H1 (cell line): ENCODE measurements around the gene ZIC1. TPM values are rescaled to one million over a fixed set of nuclear protein-coding genes. Genes with fewer than 3 reads are reported as not detected.

ENCODE experiments used
- BRCA1 ChIP-seq: IDR thresholded peaks from 2 replicates; pipeline ENCODE4 v1.6.1; 2012; ENCODE audit warnings: low read depth, low read length, improper control_type of control experiment
- CBX5 ChIP-seq: fragments of 300-800, 300-1000 bp; sonication (generic); IDR thresholded peaks from 2 replicates; pipeline ENCODE4 v1.7.1; 2016; ENCODE audit warnings: antibody characterized with exemption, low read length, low read depth
- CHD7 ChIP-seq: fragments of 300-600 bp; sonication (generic); IDR thresholded peaks from 2 replicates; pipeline ENCODE4 v1.7.1; 2012; ENCODE audit warnings: low read length, moderate library complexity, mild to moderate bottlenecking, inconsistent platforms; ENCODE audit not compliant: insufficient replicate concordance
- EGR1 ChIP-seq: IDR thresholded peaks from 2 replicates; pipeline ENCODE4 v1.6.1; 2011; ENCODE audit warnings: low read depth, low read length, borderline replicate concordance
- NANOG ChIP-seq: IDR thresholded peaks from 2 replicates; pipeline ENCODE4 v1.6.1; 2011; ENCODE audit warnings: low read length, low read depth, mild to moderate bottlenecking, inconsistent platforms; ENCODE audit not compliant: insufficient read depth, poor library complexity, severe bottlenecking
- PHF8 ChIP-seq: fragments of 200-600 bp; sonication (generic); conservative IDR thresholded peaks from 2 replicates; pipeline ENCODE4 v1.7.1; 2012; ENCODE audit warnings: low read depth, mild to moderate bottlenecking, inconsistent platforms, low read length, moderate library complexity
- RFX5 ChIP-seq: IDR thresholded peaks from 2 replicates; pipeline ENCODE4 v1.6.1; 2011; ENCODE audit warnings: low read depth, low read length, improper control_type of control experiment, borderline replicate concordance
- SAP30 ChIP-seq: fragments of 300-600 bp; sonication (generic); IDR thresholded peaks from 2 replicates; pipeline ENCODE4 v1.7.1; 2012; ENCODE audit warnings: low read length, moderate library complexity, mild to moderate bottlenecking, inconsistent platforms; ENCODE audit not compliant: insufficient read depth, insufficient replicate concordance
- SRF ChIP-seq: IDR thresholded peaks from 2 replicates; pipeline ENCODE4 v1.6.1; 2011; ENCODE audit warnings: mild to moderate bottlenecking, low read depth, low read length, moderate library complexity
- polyA plus RNA-seq, 7 experiments: library from polyadenylated mRNA; depleted of rRNA in 3 of 7; stranded (reverse) in 5 of 7; unstranded in 2 of 7; fragments of >200 nt in 5 of 7; fragments of 200-250 nt in 2 of 7; gene quantifications; 1 replicate in 5 of 7; 2 replicates in 1 of 7; 4 replicates in 1 of 7; pipeline versions ENCODE4 v1.2.1 to v1.2.3, GENCODE V29; 2011 to 2013; ENCODE audit warnings: missing spikeins in 2 of 7, mixed read lengths in 2 of 7
- total RNA-seq: library from RNA; stranded (reverse); fragmentation: NEBNext Ultra II Directional; extraction: Animal tissue kit (Norgen Biotek cat#: 25700); gene quantifications from 2 replicates; pipeline ENCODE4 v1.2.1, GENCODE V29; 2021

Gene ZIC1
- total and polyA plus RNA-seq, 2 of the 8 experiments (the other 6 are each of a cell fraction or from before 2014, with no cell fraction given): 0.80 to 2.2 TPM

DNA sequence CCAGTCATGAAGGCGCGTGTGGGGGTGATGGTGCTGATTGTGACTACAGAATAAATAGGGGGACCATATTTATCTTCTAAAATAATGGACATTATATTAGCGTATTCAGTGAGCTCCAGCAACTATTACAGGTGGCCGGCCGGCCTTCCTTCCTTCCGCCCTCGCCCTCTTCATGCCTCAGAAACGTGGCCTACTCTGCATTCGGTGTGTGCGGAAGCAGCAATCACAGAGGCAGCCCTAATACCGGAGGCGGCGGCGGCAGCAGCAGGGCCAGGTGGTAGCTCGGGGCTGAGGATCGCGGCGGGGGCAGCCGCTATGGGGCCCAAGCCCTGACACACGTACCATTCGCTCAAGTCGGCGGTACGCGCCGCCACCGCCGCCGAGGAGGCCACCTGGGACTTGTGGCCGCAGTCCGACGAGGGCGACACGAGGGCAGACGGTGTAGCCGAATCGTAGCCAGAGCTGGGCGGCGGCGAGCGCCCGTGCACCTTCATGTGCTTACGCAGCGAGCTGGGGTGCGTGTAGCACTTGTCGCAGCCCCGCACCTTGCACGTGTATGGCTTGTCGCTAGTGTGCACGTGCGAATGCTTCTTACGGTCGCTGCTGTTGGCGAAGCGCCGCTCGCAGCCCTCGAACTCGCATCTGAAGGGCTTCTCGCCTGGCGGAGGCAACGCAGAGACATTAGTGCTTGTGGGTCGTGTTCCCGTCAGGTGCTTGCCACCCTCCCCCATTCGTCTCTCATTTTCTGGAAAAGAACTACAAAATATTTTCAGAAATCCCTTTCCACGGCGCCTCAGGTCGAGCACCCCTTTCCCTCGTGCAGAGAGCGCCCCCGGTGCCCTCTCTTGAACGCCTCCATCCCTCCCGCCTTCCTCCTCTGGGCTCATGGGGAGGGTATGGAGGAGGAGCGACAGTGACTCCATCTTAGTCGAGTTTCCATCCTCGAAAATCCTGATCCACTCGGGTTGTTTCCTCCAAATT lies 18.3 kb upstream of the ZIC1 start (continued):
- TF ChIP-seq CHD7 (no peak), CBX5 (no peak), SAP30 (no peak), NANOG (no peak), BRCA1 (no peak), SRF (no peak), PHF8 (no peak), RFX5 (no peak), EGR1 (no peak)
